Jurkat, Clone E6-1 (cell line): Measurements from ENCODE around the gene TRPM3.
A peak's percentile ranks its signal among the peaks of the same experiment; 100 is the strongest.

ENCODE experiments used
- DNase-seq: peaks from one replicate; pipeline ENCODE4 v3.0.0-alpha.2; 2011; ENCODE audit warnings: low read depth, low spot score
- H3K4me3 ChIP-seq: 2 replicates; pipeline ENCODE4 v1.5.1; 2011; ENCODE audit warnings: mild to moderate bottlenecking, low read length, control low read depth, moderate library complexity

Gene TRPM3

GRCh38 chr9:70586476-70586875 is 534.9 kb downstream of the TRPM3 start:
- DNase-seq, result no peak
- H3K4me3 ChIP-seq, result no peak overlapping the region

GRCh38 chr9:70581955-70582350 is 539.5 kb downstream of the TRPM3 start:
- DNase-seq, result no peak

GRCh38 chr9:70581214-70581954 is 540.0 kb downstream of the TRPM3 start:
- H3K4me3 ChIP-seq, result no peak overlapping the region
- DNase-seq, result no peak

More at GRCh38 chr9:70581955-70582350, 539.5 kb downstream of the TRPM3 start:
- no peak overlapping the region for H3K4me3 ChIP-seq

GRCh38 chr9:70580606-70581195 is 540.7 kb downstream of the TRPM3 start:
- no peak for DNase-seq

GRCh38 chr9:70579686-70580085 is 541.7 kb downstream of the TRPM3 start:
- H3K4me3 ChIP-seq, result no peak overlapping the region
- DNase-seq, result no peak

More at GRCh38 chr9:70580606-70581195, 540.7 kb downstream of the TRPM3 start:
- no peak overlapping the region for H3K4me3 ChIP-seq

- no peak overlapping the region for H3K4me3 ChIP-seq
- DNase-seq, result peak; percentile 8
Measured at GRCh38 chr9:70578720-70579119, 542.7 kb downstream of the TRPM3 start.

GRCh38 chr9:70577671-70578070 is 543.8 kb downstream of the TRPM3 start:
- H3K4me3 ChIP-seq, result no peak overlapping the region
- DNase-seq, result no peak

GRCh38 chr9:70576116-70576515 is 545.3 kb downstream of the TRPM3 start:
- H3K4me3 ChIP-seq, result no peak overlapping the region
- DNase-seq, result no peak

- H3K4me3 ChIP-seq, result no peak overlapping the region
- DNase-seq, result no peak
Measured at GRCh38 chr9:70574151-70574837, 547.1 kb downstream of the TRPM3 start.

GRCh38 chr9:70573308-70573707 is 548.1 kb downstream of the TRPM3 start:
- DNase-seq, result no peak
- no peak overlapping the region for H3K4me3 ChIP-seq

GRCh38 chr9:70571258-70571657 is 550.2 kb downstream of the TRPM3 start:
- no peak for DNase-seq
- H3K4me3 ChIP-seq, result no peak overlapping the region

- no peak for DNase-seq
- no peak overlapping the region for H3K4me3 ChIP-seq
Measured at GRCh38 chr9:70569791-70570190, 551.6 kb downstream of the TRPM3 start.

- no peak overlapping the region for H3K4me3 ChIP-seq
- DNase-seq, result no peak
Measured at GRCh38 chr9:70569070-70569772, 552.2 kb downstream of the TRPM3 start.

GRCh38 chr9:70567511-70567910 is 553.9 kb downstream of the TRPM3 start:
- no peak for DNase-seq
- no peak overlapping the region for H3K4me3 ChIP-seq

- no peak for DNase-seq
- H3K4me3 ChIP-seq, result no peak overlapping the region
Measured at GRCh38 chr9:70566751-70567150, 554.7 kb downstream of the TRPM3 start.

- peak; percentile 28 for DNase-seq
- H3K4me3 ChIP-seq, result no peak overlapping the region
Measured at GRCh38 chr9:70566066-70566465, 555.4 kb downstream of the TRPM3 start.

- no peak overlapping the region for H3K4me3 ChIP-seq
- no peak for DNase-seq
Measured at GRCh38 chr9:70564468-70565335, 556.7 kb downstream of the TRPM3 start.

GRCh38 chr9:70563431-70564204 is 557.8 kb downstream of the TRPM3 start:
- H3K4me3 ChIP-seq, result 0 out of 2 replicates have a peak overlapping the region, but pooled peaks have one; percentile 4
- DNase-seq, result peak; percentile 75
